T47D (cell line): ENCODE measurements around the gene TXN2.
"Not testable (repeated sequence)": the region's sequence is repeated elsewhere in the genome, so short reads cannot be mapped to it uniquely, and the experiment has no call there.

Experiments
- DNase-seq, 2 experiments: peaks; one replicate each; pipeline versions ENCODE4 v3.0.0 to v3.0.0-alpha.2; 2011 to 2012; ENCODE audit warnings: low read depth in 1 of 2, low spot score in 1 of 2
- JUND ChIP-seq: IDR thresholded peaks from 2 replicates; pipeline ENCODE4 v1.6.1; 2012; ENCODE audit warnings: low read depth
- in situ Hi-C: cut with HindIII; loops from 2 replicates; pipeline ENCODE4 v1.10.0; 2016; ENCODE audit warnings: low sequenced_read_pairs, low pct_unique_long_range_greater_than_20kb

Gene TXN2

GRCh38 chr22:36457688-36458450, 23.6 kb downstream of the TXN2 start:
- DNase-seq, result no peak
- in situ Hi-C loops, result no loop called here
- no peak for TF ChIP-seq JUND

GRCh38 chr22:36456464-36456845, 25.0 kb downstream of the TXN2 start:
- no peak for DNase-seq
- TF ChIP-seq JUND, result no peak
- in situ Hi-C loops, result no loop called here

DNA sequence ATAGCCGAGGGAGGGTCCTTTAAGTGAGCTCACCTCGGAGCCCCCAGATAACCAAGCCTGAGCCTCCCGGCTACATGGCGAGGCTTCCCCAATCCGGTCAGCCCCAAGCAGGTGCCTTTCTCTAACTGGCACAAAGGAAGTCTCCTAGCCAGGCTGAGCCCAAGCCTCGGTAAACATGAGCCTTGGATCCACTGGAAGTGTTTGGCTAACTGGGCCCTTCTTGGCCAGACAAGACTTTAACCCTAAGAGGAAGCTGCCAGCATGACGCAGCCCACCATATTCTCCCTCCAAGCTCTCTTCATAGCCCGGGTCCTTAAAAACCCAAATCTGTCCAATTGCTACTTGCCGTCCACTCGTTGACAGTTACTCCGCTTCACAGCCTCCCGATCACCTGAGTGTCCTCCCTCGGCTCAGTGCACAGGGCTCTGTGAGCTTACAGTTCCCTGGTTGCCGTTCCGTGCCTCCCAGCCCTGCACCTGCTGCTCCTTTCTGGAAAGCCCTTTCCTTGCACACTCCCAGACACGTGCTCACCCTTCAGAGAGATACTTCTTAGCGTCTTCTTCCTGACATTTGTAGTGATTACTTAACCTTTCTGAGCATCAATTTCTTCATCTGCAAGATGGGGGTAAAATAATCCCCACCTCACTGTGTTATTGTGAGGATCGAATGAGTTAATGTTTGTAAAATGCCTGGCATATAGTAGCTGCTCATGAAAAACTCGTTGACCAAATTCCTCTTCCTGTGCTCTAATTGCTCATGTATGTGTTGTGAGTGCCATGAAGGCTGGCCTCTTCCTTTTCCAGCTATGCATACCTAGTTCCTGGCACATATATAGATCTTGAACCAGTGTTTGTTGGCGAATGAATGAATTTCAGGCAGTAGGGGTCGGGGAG, 25.6 kb downstream of the TXN2 start:
- TF ChIP-seq JUND, result no peak
- in situ Hi-C loops, result no loop called here
- DNase-seq, result no peak

- in situ Hi-C loops, result no loop called here
- no peak for TF ChIP-seq JUND
- peak; percentile 65 to 93 for DNase-seq
These were observed 26.4 kb downstream of the TXN2 start for GRCh38 chr22:36454916-36455570.

DNA sequence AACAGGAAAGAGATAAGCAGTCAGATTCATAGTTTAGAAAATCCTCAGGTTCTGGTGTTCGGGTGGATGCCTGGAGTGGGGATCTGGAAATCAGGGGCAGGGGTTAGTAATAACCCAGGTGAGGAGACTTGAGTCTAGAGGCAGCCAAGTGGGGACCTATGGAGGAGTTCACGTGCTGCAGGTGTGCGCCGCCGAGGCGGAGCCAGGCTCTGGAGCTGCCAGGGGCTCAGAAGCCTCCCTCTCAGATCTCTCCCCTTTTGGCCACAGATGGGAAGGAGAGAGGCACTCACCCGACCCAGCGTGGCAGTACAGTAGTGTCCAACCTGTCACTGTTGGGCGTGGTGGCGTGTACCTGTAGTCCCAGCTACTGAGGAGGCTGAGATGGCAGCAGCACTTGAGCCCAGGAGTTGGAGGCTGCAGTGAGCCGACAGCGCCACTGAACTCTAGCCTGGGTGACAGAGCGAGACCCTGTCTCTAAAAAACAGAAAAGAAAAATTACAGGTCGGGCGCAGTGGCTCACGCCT, 27.5 kb downstream of the TXN2 start:
- in situ Hi-C loops, result no loop called here
- no peak for TF ChIP-seq JUND

GRCh38 chr22:36452978-36453607, 28.3 kb downstream of the TXN2 start:
- in situ Hi-C loops, result not testable (repeated sequence)
- peak in 1 of 2 experiments; percentile 59 for DNase-seq

More for the DNA sequence above, 27.5 kb downstream of the TXN2 start:
- no peak for DNase-seq

GRCh38 chr22:36452250-36452977, 29.0 kb downstream of the TXN2 start:
- DNase-seq, result no peak
- in situ Hi-C loops, result no loop called here
- no peak for TF ChIP-seq JUND

- in situ Hi-C loops, DNase-seq: not testable (repeated sequence)
These were observed 30.5 kb downstream of the TXN2 start for GRCh38 chr22:36450923-36451322.

GRCh38 chr22:36449596-36450175, 31.8 kb downstream of the TXN2 start:
- no peak for DNase-seq
- TF ChIP-seq JUND, result no peak
- in situ Hi-C loops, result no loop called here

GRCh38 chr22:36447632-36448031, 33.8 kb downstream of the TXN2 start:
- no peak for TF ChIP-seq JUND
- in situ Hi-C loops, result no loop called here
- DNase-seq, result no peak

DNA sequence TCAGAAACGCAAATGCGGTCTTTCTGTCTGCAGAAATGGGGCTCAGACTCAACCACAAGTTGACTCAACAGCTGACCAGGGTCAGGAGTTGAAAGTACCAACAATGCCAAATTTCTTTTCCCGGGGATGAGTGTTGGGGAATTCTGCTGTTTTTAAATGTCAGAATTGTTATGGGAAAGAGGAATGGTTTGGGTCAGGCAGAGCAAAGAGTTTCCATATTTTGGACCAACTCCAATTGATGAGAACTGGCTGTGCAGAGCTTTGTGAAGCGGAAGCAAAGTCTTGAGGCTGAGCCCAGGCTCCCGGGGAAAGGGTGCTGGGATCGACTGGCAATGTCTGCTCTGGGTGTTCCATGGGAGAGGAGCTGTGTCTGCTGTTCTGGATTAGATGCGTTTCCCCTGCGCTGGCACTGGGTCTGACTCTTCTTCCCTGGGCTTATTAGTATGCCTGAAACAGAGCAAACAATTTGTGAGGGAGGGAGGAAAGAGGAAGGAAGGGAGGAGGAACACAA, 36.2 kb downstream of the TXN2 start:
- peak in 1 of 2 experiments; percentile 56 for DNase-seq
- TF ChIP-seq JUND, result no peak
- in situ Hi-C loops, result no loop called here
